Vagina (tissue), 2 donors: ENCODE data around the gene MERTK.

Source experiments
- POLR2A ChIP-seq, 2 donors: fragments of 450-650 bp; IDR thresholded peaks; one replicate each; pipeline ENCODE4 v1.6.1; 2017; ENCODE audit warnings: antibody characterized with exemption in 2 of 2, mild to moderate bottlenecking in 2 of 2, moderate library complexity in 2 of 2
- TF ChIP-seq, protein P1 (sequence below), 3 experiments: fragments of 450-650 bp in 2 of 3; fragments of 200-600 bp in 1 of 3; sonication (generic) in 1 of 3; IDR thresholded peaks; one replicate each; pipeline ENCODE4 v1.5.1; 2017 to 2019; ENCODE audit warnings: antibody characterized with exemption in 3 of 3, mild to moderate bottlenecking in 2 of 3, moderate library complexity in 2 of 3

DNA sequence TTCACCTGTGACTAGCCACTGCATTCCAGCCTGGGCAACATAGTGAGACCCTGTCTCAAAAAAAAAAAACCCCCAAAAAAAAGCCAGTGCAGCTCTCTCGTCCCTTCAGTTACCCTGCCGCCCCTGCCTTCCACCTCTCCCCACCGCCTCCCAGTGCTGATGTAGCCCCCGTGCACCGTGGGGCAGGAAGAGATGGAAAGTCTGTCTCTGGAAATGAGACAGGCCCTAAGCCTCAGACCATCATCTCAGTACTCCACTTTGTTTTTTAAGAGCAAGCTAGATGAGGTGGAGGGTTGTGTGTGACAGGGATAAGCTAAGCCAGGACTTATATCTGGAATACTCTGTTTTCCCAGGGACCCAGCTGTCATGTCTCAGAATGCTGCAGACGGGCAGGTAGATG, 32.0 kb downstream of the MERTK start:
- TF ChIP-seq, protein P1, sequence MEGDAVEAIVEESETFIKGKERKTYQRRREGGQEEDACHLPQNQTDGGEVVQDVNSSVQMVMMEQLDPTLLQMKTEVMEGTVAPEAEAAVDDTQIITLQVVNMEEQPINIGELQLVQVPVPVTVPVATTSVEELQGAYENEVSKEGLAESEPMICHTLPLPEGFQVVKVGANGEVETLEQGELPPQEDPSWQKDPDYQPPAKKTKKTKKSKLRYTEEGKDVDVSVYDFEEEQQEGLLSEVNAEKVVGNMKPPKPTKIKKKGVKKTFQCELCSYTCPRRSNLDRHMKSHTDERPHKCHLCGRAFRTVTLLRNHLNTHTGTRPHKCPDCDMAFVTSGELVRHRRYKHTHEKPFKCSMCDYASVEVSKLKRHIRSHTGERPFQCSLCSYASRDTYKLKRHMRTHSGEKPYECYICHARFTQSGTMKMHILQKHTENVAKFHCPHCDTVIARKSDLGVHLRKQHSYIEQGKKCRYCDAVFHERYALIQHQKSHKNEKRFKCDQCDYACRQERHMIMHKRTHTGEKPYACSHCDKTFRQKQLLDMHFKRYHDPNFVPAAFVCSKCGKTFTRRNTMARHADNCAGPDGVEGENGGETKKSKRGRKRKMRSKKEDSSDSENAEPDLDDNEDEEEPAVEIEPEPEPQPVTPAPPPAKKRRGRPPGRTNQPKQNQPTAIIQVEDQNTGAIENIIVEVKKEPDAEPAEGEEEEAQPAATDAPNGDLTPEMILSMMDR (IDR thresholded peaks at IDR 0.05), result no peak
- no peak for TF ChIP-seq POLR2A (IDR thresholded peaks at IDR 0.05)
